Body of pancreas (tissue), 4 donors: ENCODE measurements around the gene RALB.
"Not testable (repeated sequence)": the region's sequence is repeated elsewhere in the genome, so short reads cannot be mapped to it uniquely, and the experiment has no call there.

ENCODE experiments used
- POLR2A ChIP-seq, 3 donors: fragments of 450-650 bp; IDR thresholded peaks; one replicate each; pipeline ENCODE4 v1.6.1; 2016; ENCODE audit warnings: antibody characterized with exemption in 3 of 3, mild to moderate bottlenecking in 2 of 3
- TF ChIP-seq, protein P1 (sequence below), 7 experiments: fragments of 450-650 bp in 4 of 7; fragments of 200-600 bp in 3 of 7; sonication (generic) in 3 of 7; IDR thresholded peaks; one replicate each; pipeline ENCODE4 v1.5.1; 2016 to 2019; ENCODE audit warnings: antibody characterized with exemption in 7 of 7

- TF ChIP-seq, protein P1, sequence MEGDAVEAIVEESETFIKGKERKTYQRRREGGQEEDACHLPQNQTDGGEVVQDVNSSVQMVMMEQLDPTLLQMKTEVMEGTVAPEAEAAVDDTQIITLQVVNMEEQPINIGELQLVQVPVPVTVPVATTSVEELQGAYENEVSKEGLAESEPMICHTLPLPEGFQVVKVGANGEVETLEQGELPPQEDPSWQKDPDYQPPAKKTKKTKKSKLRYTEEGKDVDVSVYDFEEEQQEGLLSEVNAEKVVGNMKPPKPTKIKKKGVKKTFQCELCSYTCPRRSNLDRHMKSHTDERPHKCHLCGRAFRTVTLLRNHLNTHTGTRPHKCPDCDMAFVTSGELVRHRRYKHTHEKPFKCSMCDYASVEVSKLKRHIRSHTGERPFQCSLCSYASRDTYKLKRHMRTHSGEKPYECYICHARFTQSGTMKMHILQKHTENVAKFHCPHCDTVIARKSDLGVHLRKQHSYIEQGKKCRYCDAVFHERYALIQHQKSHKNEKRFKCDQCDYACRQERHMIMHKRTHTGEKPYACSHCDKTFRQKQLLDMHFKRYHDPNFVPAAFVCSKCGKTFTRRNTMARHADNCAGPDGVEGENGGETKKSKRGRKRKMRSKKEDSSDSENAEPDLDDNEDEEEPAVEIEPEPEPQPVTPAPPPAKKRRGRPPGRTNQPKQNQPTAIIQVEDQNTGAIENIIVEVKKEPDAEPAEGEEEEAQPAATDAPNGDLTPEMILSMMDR (IDR thresholded peaks at IDR 0.05) = not testable (repeated sequence)
- not testable (repeated sequence) for TF ChIP-seq POLR2A (IDR thresholded peaks at IDR 0.05)
Measured at GRCh38 chr2:120259939-120260338, 7.3 kb downstream of the RALB start.
